ENCODE measurements around the gene RUVBL2.
"Not testable (repeated sequence)": the region's sequence is repeated elsewhere in the genome, so short reads cannot be mapped to it uniquely, and the experiment has no call there.

RUVBL2 gene

DNA sequence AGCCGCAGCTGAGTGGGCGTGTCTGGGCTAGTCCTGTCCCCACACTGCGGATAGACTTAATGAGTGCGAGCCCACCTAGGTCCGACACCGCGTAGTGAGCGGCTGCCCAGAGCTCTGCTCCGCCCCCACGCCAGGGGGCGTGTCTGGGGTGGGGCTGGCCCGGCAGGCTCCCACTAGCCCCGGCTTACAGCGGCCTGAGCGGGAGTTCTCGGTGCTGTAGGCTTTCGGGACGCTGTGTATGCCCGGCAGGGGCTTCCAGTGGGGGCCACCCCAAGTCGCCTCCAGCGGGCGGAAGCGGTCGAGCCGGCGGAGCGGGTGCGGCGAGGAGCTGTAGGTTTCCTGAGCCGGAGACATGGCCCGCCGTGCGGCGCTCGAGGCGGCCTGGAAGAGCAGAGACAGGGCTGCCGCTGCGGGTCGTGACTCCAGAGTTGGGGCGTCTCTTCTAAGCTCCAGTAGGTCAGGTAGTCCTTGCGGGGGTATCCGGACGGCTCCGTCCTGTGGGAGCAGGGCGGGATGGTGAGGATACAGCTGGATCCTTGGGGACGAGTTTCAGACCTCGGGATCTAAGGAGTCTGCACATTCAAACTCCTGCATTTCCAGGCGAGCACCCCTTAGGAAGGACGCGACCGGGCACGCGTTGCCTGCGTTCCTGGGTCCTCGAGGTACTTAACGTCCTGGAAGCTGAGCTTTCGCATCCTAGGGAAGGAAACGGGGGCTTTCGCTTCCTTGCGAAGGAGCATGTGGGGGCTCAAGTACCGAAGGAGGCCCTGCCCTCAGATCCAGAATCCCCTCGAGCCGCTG lies 62.6 kb downstream of the RUVBL2 start:
- Mint-ChIP-seq H3K27ac (no peak overlapping the region), H3K27me3 (ENCODE audit: low read depth, poor library complexity) (peaks cover 49% of the 10 kb centered on the region), H3K4me3 (peak overlapping the region; percentile 72), H3K9me3 (no peaks in the 10 kb centered on the region), H3K36me3 (ENCODE audit: low read depth) (no peaks in the 10 kb centered on the region), H3K4me1 (peaks cover 38% of the 10 kb centered on the region)
- DNase-seq, result peak; percentile 83
- TF ChIP-seq, protein P1, sequence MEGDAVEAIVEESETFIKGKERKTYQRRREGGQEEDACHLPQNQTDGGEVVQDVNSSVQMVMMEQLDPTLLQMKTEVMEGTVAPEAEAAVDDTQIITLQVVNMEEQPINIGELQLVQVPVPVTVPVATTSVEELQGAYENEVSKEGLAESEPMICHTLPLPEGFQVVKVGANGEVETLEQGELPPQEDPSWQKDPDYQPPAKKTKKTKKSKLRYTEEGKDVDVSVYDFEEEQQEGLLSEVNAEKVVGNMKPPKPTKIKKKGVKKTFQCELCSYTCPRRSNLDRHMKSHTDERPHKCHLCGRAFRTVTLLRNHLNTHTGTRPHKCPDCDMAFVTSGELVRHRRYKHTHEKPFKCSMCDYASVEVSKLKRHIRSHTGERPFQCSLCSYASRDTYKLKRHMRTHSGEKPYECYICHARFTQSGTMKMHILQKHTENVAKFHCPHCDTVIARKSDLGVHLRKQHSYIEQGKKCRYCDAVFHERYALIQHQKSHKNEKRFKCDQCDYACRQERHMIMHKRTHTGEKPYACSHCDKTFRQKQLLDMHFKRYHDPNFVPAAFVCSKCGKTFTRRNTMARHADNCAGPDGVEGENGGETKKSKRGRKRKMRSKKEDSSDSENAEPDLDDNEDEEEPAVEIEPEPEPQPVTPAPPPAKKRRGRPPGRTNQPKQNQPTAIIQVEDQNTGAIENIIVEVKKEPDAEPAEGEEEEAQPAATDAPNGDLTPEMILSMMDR (IDR thresholded peaks at IDR 0.05), result peak; percentile 17

DNA sequence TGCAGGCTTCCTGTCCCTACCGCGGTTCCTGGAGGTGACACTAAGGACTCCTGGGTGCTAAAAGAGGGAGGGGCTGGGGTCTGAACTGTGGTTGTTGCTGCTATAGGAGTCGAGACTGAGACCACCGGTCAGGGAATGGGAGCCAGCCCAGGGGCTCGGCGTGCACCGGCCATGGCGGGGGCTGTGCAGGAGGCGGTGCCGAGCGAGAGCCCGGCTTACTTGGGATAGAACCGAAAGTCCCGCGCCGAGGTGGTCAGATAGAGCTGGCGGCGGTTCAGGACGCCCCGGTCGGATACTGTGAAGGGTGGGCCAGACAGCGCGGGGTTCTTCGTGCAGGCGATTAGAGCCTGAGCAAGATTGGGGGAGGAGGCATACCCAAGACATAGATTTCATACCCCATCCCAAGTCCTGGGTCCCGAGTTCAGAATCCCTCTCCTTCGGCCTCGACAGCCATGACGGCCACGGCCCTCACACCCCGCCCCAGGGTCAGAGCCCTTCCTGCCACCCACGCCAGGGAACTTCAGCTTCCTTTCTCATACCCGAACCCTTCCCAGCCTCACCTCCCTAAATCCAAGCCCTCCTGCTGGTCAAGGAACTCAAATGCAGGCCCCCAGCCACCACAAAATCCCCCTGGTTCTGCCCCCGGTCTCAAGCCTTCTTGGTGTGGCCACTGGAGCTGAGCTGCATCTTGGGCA lies 63.4 kb downstream of the RUVBL2 start:
- H3K9me3 Mint-ChIP-seq; H3K27ac Mint-ChIP-seq; DNase-seq; H3K36me3 Mint-ChIP-seq (ENCODE audit: low read depth): not testable (repeated sequence)
- Mint-ChIP-seq H3K4me3 (peak overlapping the region; percentile 72), H3K27me3 (ENCODE audit: low read depth, poor library complexity) (peaks cover 47% of the 10 kb centered on the region), H3K4me1 (peaks cover 38% of the 10 kb centered on the region)

DNA sequence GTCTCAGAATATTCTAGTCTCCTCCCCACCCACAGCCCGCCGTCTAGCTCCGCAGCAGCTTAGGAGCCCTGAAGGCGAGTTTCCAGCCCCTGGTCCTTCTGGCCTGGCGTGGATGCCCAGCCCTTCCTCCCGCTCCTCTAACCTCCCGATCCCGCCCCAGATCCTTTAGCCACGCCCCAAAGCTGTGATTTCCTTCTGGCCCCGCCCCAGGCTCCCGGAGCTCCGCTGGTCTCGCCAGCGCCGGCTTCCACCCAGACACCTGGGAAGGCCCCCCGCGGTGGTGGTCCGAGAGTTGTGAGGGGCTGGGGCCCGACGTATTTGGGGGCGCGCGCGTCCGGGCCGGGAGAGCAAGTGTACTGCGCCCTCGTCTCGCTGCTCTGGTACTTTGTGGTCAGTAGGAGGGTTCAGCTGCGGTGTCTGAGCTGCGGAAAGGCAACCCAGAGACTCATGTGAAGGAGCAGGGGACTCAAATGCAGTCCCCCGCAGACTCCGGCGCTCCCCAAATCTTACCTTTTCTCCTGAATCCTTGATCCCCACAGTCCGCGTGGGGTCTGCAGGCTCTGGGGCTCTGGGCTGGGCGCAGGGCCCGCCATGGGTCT lies 64.0 kb downstream of the RUVBL2 start, which contains the start of gene CGB7:
CGB7 (minus strand) TSS at position 114 of the 599 bp plus-strand sequence. CDS start 2,374 bp downstream, outside the sequence.
- Mint-ChIP-seq H3K4me1 (peaks cover 38% of the 10 kb centered on the region), H3K4me3 (peak within 1 kb of the TSS; percentile 72), H3K27ac (no peak within 1 kb of the TSS), H3K36me3 (ENCODE audit: low read depth) (no peaks in the 10 kb centered on the region), H3K9me3 (no peaks in the 10 kb centered on the region), H3K27me3 (ENCODE audit: low read depth, poor library complexity) (peaks cover 47% of the 10 kb centered on the region)
- DNase-seq, result peak; percentile 89
- TF ChIP-seq, protein P1 (IDR thresholded peaks at IDR 0.05), result no peak

DNA sequence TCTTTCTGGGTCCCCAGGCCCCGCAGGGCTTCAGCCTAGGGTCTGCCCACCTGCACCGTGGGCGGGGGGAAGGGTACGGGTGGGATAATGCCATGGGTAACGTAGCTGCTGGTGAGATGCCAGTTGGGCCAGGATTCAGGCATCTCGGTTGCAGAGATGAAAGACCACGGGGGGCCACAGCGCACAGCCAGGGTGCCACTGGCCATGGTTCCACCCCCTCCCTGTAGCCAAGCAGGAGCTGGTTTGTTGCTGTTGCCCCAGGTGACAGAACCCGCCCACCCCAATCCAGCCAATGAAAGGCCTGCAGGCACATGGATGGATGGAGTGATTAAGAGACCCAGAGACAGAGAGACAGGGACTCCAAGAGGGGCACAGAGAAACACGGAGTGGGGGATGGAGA lies 64.9 kb downstream of the RUVBL2 start:
- Mint-ChIP-seq H3K4me1 (peaks cover 43% of the 10 kb centered on the region), H3K4me3 (peak overlapping the region; percentile 72), H3K36me3 (ENCODE audit: low read depth) (no peaks in the 10 kb centered on the region), H3K27ac (no peak overlapping the region), H3K27me3 (ENCODE audit: low read depth, poor library complexity) (peaks cover 51% of the 10 kb centered on the region), H3K9me3 (no peaks in the 10 kb centered on the region)
- DNase-seq, result no peak
- TF ChIP-seq, protein P1 (IDR thresholded peaks at IDR 0.05), result no peak

DNA sequence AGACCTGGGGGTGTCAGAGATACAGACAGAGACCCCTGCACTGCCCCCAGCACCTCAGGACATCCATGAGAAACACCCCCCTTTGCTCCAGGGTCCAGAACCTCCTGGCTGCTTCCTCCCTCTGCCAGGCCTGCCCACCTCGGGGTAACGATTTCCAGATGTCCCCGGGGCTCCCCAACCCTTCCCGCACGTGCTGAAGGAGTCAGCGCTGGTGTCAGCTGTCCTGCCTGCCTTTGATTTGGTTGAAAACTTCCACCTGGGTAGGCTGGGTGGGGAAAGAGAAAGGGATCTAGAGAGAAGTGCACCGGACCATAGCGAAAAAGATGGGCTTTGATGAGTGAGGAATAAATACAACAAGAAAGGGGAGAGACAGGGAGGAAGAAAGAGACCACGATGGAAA lies 65.4 kb downstream of the RUVBL2 start:
- H3K27ac Mint-ChIP-seq, result no peak overlapping the region
- H3K9me3 Mint-ChIP-seq, result no peaks in the 10 kb centered on the region
- TF ChIP-seq, protein P1 (IDR thresholded peaks at IDR 0.05), result no peak
- no peak for DNase-seq
- peaks cover 48% of the 10 kb centered on the region for H3K4me1 Mint-ChIP-seq
- peaks cover 47% of the 10 kb centered on the region for H3K27me3 Mint-ChIP-seq (ENCODE audit: low read depth, poor library complexity)
- H3K4me3 Mint-ChIP-seq, result no peak overlapping the region
- H3K36me3 Mint-ChIP-seq (ENCODE audit: low read depth), result no peaks in the 10 kb centered on the region

DNA sequence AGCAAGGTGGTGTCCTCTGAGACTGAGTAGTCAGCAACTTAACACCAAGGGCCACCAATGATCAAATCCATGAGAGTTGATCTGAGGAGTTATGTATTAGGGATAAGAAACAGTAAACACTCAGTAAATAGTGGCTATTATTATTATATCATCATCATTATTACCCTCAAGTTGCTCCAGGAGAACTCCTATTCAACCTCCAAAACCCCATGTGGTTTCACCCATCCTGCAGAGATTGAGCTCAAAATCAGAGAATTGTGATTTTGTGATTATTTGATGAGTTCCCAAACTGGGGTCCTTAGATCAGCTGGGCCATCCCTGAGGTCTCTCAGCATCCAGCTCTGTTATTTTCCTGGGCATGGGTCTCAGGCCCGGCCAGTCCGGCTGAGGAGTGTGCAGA lies 67.3 kb downstream of the RUVBL2 start:
- peaks cover 42% of the 10 kb centered on the region for H3K27me3 Mint-ChIP-seq (ENCODE audit: low read depth, poor library complexity)
- peaks cover 62% of the 10 kb centered on the region for H3K4me1 Mint-ChIP-seq
- H3K36me3 Mint-ChIP-seq (ENCODE audit: low read depth), result no peaks in the 10 kb centered on the region
- H3K9me3 Mint-ChIP-seq, result no peaks in the 10 kb centered on the region
- DNase-seq, result no peak
- TF ChIP-seq, protein P1 (IDR thresholded peaks at IDR 0.05), result no peak
- H3K4me3 Mint-ChIP-seq, result no peak overlapping the region
- no peak overlapping the region for H3K27ac Mint-ChIP-seq

Data from nephron progenitor cell (in vitro differentiated cells).